ENCODE results near the gene MSH6. TPM values are rescaled to one million over a fixed set of nuclear protein-coding genes. Genes with fewer than 3 reads are reported as not detected.

Gene MSH6
- total and polyA plus RNA-seq, 2 experiments from 2014 or later: 109 to 311 TPM

DNA sequence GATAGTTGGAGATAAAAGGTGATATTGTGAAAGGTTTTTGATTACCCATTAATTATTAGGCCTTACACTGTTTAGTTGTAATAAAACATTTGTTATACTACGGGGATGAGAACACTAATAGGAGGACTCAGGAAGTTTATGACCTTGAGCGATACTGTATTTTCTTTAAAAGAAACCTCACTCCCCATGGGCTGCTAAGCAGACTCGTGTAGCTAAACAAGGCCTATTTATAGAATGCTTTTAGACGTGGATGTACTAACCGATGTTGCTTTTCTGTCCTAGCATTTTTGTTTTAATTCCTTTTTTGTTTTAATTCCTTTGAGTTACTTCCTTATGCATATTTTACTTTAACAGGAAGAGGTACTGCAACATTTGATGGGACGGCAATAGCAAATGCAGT, 22.9 kb downstream of the MSH6 start:
- Histone ChIP-seq H3K27ac (ENCODE audit: low read depth) (no peak overlapping the region), H3K4me2 (no peak overlapping the region), H3K79me2 (replicated peaks; ENCODE audit: insufficient read depth) (peaks cover 21% of the 10 kb centered on the region; the same call in 1 of the 2 replicates), H3K36me3 (ENCODE audit: insufficient read depth) (peaks cover 77% of the 10 kb centered on the region), H3F3A (replicated peaks; ENCODE audit: low read depth) (peaks cover 45% of the 10 kb centered on the region), H3K4me3 (no peak overlapping the region), H3K4me1 (ENCODE audit: insufficient read depth) (no peaks in the 10 kb centered on the region), H2AFZ (no peak overlapping the region), H4K20me1 (replicated peaks; ENCODE audit: insufficient read depth) (peaks cover 38% of the 10 kb centered on the region), H3K27me3 (ENCODE audit: insufficient read depth) (no peaks in the 10 kb centered on the region), H3K9me2 (ENCODE audit: insufficient read depth) (no peaks in the 10 kb centered on the region)
- Mint-ChIP-seq H3K27me3 (ENCODE audit: insufficient read depth, low read depth, poor library complexity) (peaks cover 7% of the 10 kb centered on the region), H3K4me3 (no peak overlapping the region), H3K9me3 (no peaks in the 10 kb centered on the region), H3K36me3 (ENCODE audit: low read depth) (peaks cover 81% of the 10 kb centered on the region), H3K27ac (no peak overlapping the region), H3K4me1 (no peaks in the 10 kb centered on the region)
- TF ChIP-seq CREB1 (CRISPR knock-in tag; IDR thresholded peaks at IDR 0.05; ENCODE audit: low read depth) (no peak), STAT1 (IDR thresholded peaks at IDR 0.05; ENCODE audit: unreplicated experiment) (no peak), ZNF114 (CRISPR knock-in tag; IDR thresholded peaks at IDR 0.05) (no peak), JUNB (IDR thresholded peaks at IDR 0.05; ENCODE audit: unreplicated experiment) (no peak), ZNF331 (CRISPR knock-in tag; IDR thresholded peaks at IDR 0.05; ENCODE audit: low read depth) (no peak), POLR2AphosphoS5 (IDR thresholded peaks at IDR 0.05; ENCODE audit: low read depth) (no peak), EZH2phosphoT487 (IDR thresholded peaks at IDR 0.05; ENCODE audit: unreplicated experiment) (no peak), NANOG (IDR thresholded peaks at IDR 0.05; ENCODE audit: borderline replicate concordance) (no peak), EZH2 (IDR thresholded peaks at IDR 0.05; ENCODE audit: low read depth, unreplicated experiment) (no peak)
- TF ChIP-seq, protein P1, sequence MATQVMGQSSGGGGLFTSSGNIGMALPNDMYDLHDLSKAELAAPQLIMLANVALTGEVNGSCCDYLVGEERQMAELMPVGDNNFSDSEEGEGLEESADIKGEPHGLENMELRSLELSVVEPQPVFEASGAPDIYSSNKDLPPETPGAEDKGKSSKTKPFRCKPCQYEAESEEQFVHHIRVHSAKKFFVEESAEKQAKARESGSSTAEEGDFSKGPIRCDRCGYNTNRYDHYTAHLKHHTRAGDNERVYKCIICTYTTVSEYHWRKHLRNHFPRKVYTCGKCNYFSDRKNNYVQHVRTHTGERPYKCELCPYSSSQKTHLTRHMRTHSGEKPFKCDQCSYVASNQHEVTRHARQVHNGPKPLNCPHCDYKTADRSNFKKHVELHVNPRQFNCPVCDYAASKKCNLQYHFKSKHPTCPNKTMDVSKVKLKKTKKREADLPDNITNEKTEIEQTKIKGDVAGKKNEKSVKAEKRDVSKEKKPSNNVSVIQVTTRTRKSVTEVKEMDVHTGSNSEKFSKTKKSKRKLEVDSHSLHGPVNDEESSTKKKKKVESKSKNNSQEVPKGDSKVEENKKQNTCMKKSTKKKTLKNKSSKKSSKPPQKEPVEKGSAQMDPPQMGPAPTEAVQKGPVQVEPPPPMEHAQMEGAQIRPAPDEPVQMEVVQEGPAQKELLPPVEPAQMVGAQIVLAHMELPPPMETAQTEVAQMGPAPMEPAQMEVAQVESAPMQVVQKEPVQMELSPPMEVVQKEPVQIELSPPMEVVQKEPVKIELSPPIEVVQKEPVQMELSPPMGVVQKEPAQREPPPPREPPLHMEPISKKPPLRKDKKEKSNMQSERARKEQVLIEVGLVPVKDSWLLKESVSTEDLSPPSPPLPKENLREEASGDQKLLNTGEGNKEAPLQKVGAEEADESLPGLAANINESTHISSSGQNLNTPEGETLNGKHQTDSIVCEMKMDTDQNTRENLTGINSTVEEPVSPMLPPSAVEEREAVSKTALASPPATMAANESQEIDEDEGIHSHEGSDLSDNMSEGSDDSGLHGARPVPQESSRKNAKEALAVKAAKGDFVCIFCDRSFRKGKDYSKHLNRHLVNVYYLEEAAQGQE (IDR thresholded peaks at IDR 0.05; ENCODE audit: unreplicated experiment): no peak
- TF ChIP-seq, protein P2, sequence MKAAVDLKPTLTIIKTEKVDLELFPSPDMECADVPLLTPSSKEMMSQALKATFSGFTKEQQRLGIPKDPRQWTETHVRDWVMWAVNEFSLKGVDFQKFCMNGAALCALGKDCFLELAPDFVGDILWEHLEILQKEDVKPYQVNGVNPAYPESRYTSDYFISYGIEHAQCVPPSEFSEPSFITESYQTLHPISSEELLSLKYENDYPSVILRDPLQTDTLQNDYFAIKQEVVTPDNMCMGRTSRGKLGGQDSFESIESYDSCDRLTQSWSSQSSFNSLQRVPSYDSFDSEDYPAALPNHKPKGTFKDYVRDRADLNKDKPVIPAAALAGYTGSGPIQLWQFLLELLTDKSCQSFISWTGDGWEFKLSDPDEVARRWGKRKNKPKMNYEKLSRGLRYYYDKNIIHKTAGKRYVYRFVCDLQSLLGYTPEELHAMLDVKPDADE (IDR thresholded peaks at IDR 0.05): no peak
- TF ChIP-seq, protein P3, sequence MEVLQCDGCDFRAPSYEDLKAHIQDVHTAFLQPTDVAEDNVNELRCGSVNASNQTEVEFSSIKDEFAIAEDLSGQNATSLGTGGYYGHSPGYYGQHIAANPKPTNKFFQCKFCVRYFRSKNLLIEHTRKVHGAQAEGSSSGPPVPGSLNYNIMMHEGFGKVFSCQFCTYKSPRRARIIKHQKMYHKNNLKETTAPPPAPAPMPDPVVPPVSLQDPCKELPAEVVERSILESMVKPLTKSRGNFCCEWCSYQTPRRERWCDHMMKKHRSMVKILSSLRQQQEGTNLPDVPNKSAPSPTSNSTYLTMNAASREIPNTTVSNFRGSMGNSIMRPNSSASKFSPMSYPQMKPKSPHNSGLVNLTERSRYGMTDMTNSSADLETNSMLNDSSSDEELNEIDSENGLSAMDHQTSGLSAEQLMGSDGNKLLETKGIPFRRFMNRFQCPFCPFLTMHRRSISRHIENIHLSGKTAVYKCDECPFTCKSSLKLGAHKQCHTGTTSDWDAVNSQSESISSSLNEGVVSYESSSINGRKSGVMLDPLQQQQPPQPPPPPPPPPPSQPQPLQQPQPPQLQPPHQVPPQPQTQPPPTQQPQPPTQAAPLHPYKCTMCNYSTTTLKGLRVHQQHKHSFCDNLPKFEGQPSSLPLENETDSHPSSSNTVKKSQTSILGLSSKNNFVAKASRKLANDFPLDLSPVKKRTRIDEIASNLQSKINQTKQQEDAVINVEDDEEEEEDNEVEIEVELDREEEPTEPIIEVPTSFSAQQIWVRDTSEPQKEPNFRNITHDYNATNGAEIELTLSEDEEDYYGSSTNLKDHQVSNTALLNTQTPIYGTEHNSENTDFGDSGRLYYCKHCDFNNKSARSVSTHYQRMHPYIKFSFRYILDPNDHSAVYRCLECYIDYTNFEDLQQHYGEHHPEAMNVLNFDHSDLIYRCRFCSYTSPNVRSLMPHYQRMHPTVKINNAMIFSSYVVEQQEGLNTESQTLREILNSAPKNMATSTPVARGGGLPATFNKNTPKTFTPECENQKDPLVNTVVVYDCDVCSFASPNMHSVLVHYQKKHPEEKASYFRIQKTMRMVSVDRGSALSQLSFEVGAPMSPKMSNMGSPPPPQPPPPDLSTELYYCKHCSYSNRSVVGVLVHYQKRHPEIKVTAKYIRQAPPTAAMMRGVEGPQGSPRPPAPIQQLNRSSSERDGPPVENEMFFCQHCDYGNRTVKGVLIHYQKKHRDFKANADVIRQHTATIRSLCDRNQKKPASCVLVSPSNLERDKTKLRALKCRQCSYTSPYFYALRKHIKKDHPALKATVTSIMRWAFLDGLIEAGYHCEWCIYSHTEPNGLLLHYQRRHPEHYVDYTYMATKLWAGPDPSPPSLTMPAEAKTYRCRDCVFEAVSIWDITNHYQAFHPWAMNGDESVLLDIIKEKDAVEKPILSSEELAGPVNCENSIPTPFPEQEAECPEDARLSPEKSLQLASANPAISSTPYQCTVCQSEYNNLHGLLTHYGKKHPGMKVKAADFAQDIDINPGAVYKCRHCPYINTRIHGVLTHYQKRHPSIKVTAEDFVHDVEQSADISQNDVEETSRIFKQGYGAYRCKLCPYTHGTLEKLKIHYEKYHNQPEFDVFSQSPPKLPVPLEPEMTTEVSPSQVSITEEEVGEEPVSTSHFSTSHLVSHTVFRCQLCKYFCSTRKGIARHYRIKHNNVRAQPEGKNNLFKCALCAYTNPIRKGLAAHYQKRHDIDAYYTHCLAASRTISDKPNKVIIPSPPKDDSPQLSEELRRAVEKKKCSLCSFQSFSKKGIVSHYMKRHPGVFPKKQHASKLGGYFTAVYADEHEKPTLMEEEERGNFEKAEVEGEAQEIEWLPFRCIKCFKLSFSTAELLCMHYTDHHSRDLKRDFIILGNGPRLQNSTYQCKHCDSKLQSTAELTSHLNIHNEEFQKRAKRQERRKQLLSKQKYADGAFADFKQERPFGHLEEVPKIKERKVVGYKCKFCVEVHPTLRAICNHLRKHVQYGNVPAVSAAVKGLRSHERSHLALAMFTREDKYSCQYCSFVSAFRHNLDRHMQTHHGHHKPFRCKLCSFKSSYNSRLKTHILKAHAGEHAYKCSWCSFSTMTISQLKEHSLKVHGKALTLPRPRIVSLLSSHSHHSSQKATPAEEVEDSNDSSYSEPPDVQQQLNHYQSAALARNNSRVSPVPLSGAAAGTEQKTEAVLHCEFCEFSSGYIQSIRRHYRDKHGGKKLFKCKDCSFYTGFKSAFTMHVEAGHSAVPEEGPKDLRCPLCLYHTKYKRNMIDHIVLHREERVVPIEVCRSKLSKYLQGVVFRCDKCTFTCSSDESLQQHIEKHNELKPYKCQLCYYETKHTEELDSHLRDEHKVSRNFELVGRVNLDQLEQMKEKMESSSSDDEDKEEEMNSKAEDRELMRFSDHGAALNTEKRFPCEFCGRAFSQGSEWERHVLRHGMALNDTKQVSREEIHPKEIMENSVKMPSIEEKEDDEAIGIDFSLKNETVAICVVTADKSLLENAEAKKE (CRISPR knock-in tag; IDR thresholded peaks at IDR 0.05): no peak
- TF ChIP-seq, protein P4, sequence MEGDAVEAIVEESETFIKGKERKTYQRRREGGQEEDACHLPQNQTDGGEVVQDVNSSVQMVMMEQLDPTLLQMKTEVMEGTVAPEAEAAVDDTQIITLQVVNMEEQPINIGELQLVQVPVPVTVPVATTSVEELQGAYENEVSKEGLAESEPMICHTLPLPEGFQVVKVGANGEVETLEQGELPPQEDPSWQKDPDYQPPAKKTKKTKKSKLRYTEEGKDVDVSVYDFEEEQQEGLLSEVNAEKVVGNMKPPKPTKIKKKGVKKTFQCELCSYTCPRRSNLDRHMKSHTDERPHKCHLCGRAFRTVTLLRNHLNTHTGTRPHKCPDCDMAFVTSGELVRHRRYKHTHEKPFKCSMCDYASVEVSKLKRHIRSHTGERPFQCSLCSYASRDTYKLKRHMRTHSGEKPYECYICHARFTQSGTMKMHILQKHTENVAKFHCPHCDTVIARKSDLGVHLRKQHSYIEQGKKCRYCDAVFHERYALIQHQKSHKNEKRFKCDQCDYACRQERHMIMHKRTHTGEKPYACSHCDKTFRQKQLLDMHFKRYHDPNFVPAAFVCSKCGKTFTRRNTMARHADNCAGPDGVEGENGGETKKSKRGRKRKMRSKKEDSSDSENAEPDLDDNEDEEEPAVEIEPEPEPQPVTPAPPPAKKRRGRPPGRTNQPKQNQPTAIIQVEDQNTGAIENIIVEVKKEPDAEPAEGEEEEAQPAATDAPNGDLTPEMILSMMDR (conservative IDR thresholded peaks at IDR 0.05; ENCODE audit: low read depth in 2 of 2): no peak
- no peak for ATAC-seq
- DNase-seq (ENCODE audit: low spot score): no peak

Data from GM23338 (cell line).